HG03060 (cell line): ENCODE data around the gene GDF10.

Experiments
- ATAC-seq: cut with Tn5 transposase; IDR thresholded peaks from one replicate; pipeline ENCODE4 v1.9.1; 2021; ENCODE audit warnings: low read depth, moderate number of reproducible peaks; ENCODE audit not compliant: unreplicated experiment

The GDF10 gene

DNA sequence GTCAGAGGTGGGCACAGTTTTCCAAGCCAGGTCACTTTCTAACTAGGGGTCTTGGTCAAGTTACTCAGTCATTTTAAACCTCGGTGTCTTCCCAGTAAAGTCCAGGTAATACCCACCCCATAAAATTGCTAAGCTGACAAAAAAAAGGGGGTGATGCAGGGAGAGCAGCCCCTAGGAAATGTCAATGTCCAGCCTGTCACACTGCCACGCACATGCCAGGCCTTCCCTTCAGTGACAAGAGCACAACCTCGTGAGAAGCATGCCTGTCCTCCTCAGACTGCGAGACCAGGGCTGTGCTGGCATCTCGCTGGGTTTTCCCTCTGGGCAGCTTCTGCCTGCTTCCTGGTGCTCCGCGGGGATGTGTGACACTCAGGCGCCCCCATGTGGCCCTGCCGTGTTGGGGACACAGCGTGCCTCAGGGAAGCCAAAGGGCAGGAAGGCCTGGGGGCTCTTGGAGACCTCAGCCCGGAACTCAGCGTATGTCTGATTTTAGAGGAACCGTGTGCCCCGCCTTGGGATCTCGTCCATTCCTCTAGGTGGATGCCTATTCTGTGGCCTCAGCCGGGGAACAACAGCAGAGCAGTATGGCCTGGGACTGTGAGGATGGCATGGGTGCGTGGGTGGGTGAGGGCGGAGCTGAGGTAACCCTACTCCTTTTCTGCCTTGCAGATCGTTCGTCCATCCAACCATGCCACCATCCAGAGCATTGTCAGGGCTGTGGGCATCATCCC lies 12.1 kb downstream of the GDF10 start:
- no peak for ATAC-seq

DNA sequence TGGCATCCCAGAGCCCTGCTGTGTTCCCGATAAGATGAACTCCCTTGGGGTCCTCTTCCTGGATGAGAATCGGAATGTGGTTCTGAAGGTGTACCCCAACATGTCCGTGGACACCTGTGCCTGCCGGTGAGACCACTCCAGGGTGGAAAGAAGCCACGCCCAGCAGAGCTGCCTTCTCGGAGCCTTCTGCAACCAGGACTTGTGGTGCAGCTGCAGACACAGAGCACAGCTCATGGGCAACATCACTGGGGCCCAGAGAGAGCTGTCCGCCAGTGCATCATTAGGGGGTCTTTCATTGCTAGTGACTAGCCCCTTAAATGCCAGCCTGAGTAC lies 12.6 kb downstream of the GDF10 start:
- no peak for ATAC-seq

DNA sequence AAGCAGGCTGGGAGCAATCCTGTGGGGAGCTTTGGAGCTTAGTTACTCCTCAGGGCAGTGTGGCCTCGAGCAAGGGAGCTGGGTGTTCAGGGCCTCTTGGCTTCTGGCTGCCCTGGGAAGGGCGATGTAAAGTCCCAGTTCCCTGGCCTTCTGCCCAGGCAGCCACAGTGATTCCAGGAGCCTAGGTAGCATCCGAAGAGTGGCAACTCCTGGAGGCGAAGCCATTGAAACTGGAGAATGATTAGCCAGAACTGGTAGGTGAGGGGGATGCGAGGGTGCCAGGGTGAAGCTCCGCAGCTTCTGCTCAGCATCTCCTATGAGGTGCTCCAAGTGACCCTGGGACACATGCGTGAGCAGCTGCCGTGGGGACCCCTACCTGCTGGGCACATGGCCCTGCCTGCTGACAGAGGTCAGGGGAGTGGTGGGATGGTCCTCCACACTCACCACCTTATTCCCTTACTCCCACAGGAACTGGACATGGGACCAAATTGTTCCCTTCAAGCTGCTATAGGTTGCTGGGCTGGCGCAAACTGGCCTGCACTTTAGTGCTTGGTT lies 14.5 kb downstream of the GDF10 start:
- ATAC-seq = no peak

DNA sequence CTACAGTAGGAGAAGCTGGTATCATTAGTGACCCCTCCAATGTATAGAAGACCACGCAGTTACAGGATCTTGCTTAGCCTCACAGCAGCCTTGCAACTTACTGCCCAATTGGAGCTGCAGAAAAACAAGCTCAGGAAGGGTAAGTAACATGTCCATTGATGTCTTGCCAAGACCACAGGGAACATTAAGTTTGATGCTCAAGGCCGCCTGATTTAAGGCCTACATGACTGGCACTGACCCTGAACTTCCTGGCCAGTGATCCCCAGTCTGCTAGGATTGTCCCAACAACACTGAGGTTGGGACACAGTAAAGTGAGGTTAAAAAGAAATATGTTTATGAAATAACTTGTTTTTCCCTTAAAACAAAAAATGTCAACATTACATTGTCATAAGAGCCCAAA lies 15.4 kb downstream of the GDF10 start:
- no peak for ATAC-seq

DNA sequence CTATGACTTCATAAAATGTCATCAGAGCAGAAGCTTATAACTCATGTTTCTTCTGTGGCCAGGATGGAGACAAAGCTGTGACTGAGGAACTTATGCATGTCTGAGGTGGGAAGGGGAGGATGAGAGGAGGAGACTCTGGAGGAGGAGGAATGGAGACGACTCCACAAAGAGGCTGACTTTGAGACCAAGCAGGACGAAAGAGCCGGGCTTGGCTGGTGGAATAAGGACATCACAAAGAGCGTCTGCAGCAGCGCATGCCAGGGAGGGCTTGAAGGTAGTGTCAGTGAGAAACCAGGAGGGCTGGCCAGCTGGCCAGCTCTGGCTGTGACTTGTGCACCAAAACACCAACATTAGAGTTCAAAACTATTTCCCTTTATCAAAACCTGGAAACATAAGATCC lies 16.1 kb downstream of the GDF10 start:
- ATAC-seq = no peak

DNA sequence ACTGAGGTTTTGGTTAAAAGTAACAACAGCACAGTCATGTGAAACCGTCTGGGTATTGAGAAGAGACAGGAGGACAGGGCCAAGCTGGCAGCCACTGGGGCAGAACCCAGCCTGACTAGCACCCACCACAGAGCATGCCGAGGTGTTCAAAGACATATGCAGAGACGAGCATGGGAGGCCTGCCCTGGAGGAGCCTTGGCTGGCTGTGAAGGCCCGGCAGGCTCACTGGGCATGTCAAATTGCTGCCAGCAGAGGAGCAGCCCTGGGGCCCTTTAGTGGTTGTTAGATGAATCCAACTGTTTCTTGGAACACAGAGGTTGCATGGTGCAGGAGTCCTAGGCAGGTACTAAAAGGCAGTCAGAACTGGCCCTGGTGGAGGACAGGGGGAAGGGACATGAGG lies 17.3 kb downstream of the GDF10 start:
- ATAC-seq = no peak

DNA sequence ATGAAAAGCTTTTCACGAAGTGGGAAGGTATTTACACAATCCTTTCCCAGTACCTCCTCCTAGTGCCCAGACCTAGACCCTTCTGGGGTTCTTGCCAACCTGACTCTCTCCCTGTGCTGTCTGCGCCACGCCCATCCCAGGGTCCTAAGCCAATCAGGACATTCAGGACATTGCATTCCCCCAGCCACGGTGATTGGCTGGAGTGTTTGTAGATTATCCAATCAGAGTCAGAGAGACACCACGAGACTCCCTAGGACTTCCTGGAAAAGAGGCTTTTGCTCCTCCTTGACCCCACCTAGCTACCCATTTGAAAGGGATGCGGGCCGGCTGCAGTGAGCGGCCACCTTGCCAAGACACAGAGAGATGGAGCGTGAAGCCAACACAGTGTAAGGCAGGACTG lies 18.7 kb downstream of the GDF10 start:
- ATAC-seq = no peak

DNA sequence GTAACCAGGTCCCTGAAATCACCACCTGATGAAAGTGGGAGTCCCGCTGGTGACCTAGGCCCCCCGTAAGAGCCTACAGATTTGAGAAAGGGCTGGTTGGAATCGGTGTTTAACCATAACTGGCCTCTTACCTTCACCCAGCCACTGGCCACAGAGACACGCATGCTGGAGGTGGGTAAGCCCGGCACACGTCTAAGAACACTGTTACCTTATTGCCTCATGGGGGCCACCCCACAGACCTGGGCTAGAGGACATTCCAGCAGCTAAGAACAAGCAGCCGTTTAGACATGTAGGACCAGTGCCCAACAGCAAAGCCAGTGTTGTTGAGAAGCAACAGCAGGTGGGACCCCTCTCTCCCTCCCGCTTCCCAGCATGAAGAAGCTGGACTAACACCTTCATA lies 19.8 kb downstream of the GDF10 start:
- ATAC-seq = no peak

DNA sequence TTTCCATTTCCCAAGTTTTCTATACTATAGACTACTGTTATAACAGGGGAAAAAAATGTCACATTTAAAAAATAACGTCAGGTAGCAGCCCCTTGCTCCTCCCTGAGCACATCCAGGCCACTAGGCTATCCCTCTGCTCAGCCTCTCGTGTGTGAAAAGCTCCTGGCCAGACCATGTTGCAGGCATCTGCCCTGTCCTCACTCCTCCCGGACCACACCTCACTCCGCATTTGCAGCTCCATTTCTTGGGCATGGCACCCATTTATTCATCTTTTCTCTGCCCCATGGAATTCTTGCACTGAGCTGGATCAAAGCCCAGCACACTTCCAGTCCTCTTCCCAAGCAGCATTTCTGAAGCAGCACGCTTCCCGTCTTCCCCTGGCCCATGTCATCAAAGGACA lies 20.8 kb downstream of the GDF10 start:
- ATAC-seq = no peak

DNA sequence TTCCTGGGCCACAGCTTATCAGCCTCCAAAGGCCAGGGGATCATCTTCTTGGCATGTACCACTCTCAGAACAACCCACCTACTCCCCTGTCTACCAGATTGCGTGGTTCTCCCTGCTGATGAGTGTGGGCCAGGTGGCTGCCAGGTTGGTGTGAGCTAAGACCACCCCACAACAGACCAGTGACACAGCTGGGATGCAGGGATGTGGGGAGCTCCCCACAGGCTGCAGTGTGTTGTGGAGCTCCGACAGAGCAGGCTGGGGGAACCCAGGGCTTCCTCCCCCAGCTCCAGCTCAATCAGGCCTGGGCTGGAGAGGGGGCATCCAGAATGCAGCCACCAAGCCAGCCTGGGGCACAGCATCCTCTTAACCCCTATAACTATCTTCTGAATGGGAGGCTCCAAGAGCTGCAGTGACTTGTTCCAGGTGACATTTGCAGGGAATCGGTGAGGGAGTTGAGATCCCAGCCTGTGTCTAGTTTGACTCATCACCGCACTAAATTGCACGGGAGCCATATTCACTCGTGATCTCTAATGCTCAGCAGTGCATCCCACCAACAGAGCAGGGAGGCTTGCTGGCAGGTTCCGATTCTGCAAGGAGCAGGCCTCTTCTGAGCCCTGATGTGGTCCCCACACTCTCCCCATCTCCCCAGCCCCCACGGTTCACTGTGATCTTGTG lies 21.7 kb downstream of the GDF10 start:
- no peak for ATAC-seq

DNA sequence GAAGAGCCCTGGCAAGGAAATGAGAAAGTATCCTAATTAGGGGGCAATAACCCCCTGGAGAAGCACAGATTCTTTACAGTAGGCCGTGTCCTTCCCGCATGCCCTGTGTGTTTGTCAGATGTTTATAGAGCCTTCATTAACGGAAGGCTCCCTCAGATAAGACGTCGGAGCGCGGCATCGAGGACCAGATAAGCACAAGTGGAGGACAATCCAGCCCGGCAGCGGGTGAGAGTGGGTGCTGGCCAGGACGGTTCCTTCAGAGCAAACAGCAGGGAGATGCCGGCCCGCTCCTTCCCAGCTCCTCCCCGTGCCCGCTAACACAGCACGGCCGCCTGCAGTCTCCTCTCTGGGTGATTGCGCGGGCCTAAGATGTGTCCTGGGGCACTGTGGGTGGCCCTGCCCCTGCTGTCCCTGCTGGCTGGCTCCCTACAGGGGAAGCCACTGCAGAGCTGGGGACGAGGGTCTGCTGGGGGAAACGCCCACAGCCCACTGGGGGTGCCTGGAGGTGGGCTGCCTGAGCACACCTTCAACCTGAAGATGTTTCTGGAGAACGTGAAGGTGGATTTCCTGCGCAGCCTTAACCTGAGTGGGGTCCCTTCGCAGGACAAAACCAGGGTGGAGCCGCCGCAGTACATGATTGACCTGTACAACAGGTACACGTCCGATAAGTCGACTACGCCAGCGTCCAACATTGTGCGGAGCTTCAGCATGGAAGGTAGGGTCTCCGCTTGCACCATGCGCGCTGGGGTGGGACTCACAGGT lies 22.5 kb downstream of the GDF10 start, which contains the start of gene GDF2:
TSS of gene GDF2 (plus strand) at position 155 of the 762 bp plus-strand sequence. CDS start at position 370, 215 bp downstream.
- ATAC-seq = no peak

DNA sequence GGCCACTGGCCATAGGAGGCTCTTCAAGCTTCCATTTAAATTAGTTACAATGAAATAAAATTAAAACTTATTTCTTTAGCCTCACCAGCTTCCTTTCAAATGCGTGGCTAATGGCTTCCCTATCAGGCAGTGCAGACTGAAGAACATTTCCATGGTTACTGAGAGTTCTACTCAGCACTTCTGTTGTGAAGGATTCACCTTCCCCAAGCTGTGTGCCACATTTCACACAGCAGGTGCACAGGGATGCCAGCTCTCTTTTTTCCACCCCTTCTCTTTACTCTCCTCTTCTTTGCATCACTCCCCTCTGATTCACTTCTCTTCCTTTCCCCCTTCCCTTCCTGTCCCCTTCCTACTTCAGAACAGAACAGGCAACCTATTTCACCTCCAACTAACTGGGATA lies 23.1 kb downstream of the GDF10 start:
- no peak for ATAC-seq

DNA sequence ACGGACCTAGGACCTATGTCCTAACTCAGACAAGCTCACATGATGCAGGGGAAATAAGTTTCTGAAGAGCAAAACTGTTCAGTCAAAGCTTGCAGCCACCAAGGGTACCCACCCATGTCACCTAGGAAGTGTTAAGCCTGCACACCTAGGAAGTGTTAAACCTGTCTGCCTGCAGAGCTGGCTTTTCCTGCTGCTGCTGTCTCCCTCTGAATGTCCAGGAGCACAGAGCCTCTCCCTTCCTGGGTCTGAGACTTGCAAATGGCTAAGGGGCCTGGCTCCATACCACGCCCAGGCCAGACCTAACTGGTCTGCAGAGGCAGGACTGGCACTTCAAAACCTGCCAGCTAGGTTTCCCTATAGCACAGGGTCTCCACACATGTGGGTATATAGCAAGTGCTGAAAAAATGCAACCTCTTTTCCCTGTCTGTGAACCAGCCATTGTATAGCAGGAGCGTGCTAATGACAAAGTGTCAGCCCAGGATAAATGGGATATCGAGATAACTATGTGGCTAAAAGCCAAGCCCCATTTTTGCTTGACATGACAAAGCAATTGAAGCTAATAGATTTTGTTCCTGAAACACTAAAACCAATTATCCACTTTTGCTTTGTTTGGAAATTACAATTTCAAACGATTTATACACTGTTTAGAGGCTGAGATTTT lies 23.8 kb downstream of the GDF10 start:
- no peak for ATAC-seq

DNA sequence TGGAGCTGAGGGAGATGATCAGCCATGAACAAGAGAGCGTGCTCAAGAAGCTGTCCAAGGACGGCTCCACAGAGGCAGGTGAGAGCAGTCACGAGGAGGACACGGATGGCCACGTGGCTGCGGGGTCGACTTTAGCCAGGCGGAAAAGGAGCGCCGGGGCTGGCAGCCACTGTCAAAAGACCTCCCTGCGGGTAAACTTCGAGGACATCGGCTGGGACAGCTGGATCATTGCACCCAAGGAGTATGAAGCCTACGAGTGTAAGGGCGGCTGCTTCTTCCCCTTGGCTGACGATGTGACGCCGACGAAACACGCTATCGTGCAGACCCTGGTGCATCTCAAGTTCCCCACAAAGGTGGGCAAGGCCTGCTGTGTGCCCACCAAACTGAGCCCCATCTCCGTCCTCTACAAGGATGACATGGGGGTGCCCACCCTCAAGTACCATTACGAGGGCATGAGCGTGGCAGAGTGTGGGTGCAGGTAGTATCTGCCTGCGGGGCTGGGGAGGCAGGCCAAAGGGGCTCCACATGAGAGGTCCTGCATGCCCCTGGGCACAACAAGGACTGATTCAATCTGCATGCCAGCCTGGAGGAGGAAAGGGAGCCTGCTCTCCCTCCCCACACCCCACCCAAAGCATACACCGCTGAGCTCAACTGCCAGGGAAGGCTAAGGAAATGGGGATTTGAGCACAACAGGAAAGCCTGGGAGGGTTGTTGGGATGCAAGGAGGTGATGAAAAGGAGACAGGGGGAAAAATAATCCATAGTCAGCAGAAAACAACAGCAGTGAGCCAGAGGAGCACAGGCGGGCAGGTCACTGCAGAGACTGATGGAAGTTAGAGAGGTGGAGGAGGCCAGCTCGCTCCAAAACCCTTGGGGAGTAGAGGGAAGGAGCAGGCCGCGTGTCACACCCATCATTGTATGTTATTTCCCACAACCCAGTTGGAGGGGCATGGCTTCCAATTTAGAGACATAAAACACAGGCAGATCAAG lies 25.6 kb downstream of the GDF10 start:
- ATAC-seq = no peak

DNA sequence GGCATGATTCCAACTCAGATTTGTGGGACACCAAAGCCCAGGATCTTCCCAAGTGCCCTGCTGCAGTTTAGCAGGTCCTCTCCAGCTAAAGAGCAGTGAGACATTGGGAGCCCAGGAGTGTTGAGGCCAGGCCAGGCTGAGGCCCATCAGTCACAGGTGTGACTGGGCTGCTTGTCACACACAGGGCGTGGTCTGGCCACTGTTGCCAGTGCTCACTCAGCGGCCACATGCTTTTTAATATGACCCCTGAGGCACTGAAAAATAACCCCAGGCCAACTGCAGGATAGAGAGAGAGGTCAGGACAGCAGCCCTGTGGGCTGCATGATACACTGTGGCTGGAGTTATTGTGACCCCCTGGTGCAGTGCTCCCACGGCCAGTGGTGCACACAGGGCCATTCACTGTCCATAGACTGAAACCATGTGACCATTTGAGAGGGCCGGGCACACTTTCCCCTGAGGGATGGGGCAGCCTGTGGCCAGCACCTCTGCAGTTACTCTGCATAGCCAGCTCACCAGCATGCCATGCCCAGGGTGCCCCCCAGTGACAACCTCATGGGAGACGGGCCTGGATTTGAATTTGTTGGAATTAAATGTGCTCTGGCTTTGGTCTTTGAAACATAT lies 26.4 kb downstream of the GDF10 start:
- ATAC-seq = no peak

DNA sequence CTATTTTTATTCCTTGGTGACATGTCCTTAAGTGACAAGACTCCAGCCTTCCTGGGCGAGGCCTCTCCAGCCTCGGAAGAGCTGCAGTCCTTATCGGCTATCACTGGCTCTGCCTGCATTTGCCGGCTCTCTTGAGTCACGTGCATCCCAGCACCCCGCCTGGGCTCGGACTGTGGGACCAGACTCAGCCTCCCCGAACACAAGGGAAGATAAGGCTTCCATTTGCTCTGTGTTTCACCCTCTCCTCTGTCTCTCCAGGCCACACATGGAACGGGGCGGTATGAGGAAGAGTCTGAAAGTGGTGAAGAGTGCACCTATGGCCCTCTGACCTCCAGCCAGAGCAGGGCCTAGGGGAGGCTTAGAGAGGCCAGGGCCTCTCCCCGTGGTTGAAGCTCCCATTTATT lies 26.9 kb downstream of the GDF10 start:
- no peak for ATAC-seq

DNA sequence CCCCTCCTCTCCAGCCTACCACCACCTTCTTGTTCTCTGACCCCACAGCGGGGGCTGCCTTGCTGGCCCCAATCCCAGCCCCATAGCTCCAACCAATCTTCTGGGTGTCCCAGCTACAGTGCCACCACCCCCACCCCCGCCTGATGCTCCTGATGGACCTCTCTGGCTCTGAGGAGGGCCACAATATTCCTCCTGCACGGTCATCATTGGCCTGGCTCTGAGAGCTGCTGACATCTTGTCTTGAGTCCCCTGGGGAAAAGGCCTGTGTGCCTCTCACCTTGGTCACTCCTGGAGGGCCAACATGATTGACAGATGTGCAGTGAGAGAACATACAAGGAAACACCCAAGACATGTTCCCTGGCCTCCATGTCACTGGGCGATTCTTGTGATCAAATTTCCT lies 29.9 kb downstream of the GDF10 start:
- ATAC-seq = no peak

DNA sequence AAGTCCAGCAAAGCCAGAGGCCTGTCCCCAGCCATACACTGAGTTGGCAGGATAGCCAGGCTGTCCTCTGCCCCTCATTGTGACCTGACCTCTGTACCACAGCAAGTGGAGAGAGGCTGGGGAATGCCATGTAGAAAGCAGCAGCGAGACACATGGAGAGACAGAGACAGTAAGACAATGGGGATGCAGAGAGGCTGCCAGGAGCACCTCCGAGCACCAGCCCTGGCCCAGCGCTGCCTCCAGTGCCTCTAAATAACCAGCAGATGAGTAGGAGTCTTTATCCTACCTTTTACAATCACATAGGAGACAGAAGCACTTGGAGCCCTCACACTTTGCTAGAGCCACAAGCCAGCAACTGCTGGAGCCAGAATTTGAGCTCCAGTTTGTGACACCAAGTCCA lies 30.4 kb downstream of the GDF10 start:
- no peak for ATAC-seq

DNA sequence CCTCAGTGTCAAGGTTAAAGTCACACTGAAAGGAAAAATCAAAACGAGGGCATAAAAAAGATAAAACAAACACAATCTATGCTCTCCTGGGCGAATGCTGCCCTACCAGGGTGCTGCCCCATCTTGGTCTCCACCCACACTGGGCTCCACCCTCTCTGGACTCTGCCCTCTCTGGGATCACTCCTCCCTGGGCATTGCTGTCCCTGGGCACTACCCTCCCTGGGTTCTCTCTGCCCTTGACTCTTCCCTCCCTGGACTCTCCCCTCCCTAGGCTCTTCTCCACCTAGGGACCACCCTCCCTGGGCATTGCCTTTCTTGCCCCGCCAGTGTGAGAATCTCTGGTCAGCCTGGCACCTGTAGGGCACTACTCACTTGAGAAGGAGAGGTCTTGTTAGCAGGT lies 30.8 kb downstream of the GDF10 start:
- ATAC-seq = no peak
